Activated CD4-positive, alpha-beta T cell treated with anti-CD3 and anti-CD28 coated beads for 36 hours (primary cell): ENCODE results near the gene KDM3B. TPM values are rescaled to one million over a fixed set of nuclear protein-coding genes. Genes with fewer than 3 reads are reported as not detected.
A peak's percentile ranks its signal among the peaks of the same experiment; 100 is the strongest.

Source experiments
- ATAC-seq: fragments of 200-7000 bp; cut with Tn5 transposase; one replicate; pipeline ENCODE4 v1.10.0; 2021; ENCODE audit warnings: mild to moderate bottlenecking, moderate library complexity
- CTCF ChIA-PET: fragments of 350-600 bp; sonication (Branson Sonifier 250); formaldehyde crosslinking; loops from one replicate; lab custom pipeline; 2021; ENCODE audit warnings: antibody characterized with exemption; lab: Charles Lee
- POLR2A ChIA-PET: fragments of 350-600 bp; sonication (Branson Sonifier 250); formaldehyde crosslinking; loops from one replicate; lab custom pipeline; 2021; ENCODE audit warnings: antibody characterized with exemption, inconsistent platforms; lab: Charles Lee
- DNase-seq: peaks from one replicate; pipeline ENCODE4 v3.0.0-alpha.2; 2020
- H3K27ac Mint-ChIP-seq: one replicate; pipeline ENCODE4 v1.8.0; 2021; ENCODE audit warnings: mixed read lengths
- H3K27me3 Mint-ChIP-seq: one replicate; pipeline ENCODE4 v1.8.0; 2021; ENCODE audit warnings: mixed read lengths
- H3K36me3 Mint-ChIP-seq: one replicate; pipeline ENCODE4 v1.8.0; 2021; ENCODE audit warnings: low read depth, mixed read lengths
- H3K4me1 Mint-ChIP-seq: one replicate; pipeline ENCODE4 v1.8.0; 2021; ENCODE audit warnings: mixed read lengths
- H3K4me3 Mint-ChIP-seq: one replicate; pipeline ENCODE4 v1.8.0; 2021; ENCODE audit warnings: mild to moderate bottlenecking, moderate library complexity, mixed read lengths
- H3K9me3 Mint-ChIP-seq: one replicate; pipeline ENCODE4 v1.8.0; 2021; ENCODE audit warnings: low read depth, mixed read lengths
- intact Hi-C, 2 experiments: fragments of 100-400 bp; cut with DNase I in 1 of 2; cut with micrococcal nuclease in 1 of 2; formaldehyde crosslinking; loops; one replicate each; pipeline versions ENCODE4 v1.14.2 to v1.15.1; 2022 to 2024; cut with DNase I, micrococcal nuclease
- total RNA-seq, 2 experiments: library from RNA; stranded (reverse); gene quantifications; one replicate each; pipeline ENCODE4 v1.2.3, GENCODE V29; 2021

KDM3B gene
- total RNA-seq, 2 experiments from 2014 or later = 39.0 to 40.9 TPM

- no peaks in the 10 kb centered on the region for H3K36me3 Mint-ChIP-seq
- intact Hi-C loops = no loop called here
- POLR2A ChIA-PET = interaction anchor here (0.6 to 2.2 kb wide), 6 partner anchors 14 to 259 kb away, joined by 3 to 6 read pairs (median 4); partner anchors contain the start of genes EGR1 and ETF1
- DNase-seq = no peak
- ATAC-seq = no peak
- no peaks in the 10 kb centered on the region for H3K9me3 Mint-ChIP-seq
- CTCF ChIA-PET = interaction anchor here (0.6 to 5.1 kb wide), 19 partner anchors 10 to 786 kb away, joined by 3 to 62 read pairs (median 3); partner anchors contain the start of gene EGR1
- no peak overlapping the region for H3K27ac Mint-ChIP-seq
- no peak overlapping the region for H3K4me3 Mint-ChIP-seq
- no peaks in the 10 kb centered on the region for H3K27me3 Mint-ChIP-seq
- H3K4me1 Mint-ChIP-seq = peaks cover 5% of the 10 kb centered on the region
These were observed 96.3 kb downstream of the KDM3B start for GRCh38 chr5:138448481-138449398.

GRCh38 chr5:138449501-138450239 lies 97.2 kb downstream of the KDM3B start:
- ATAC-seq (peak; percentile 97), DNase-seq (peak; percentile 93)
- ChIA-PET POLR2A (interaction anchor here (0.7 to 2.2 kb wide), 3 partner anchors 15 to 93 kb away, joined by 3 to 6 read pairs (median 4); partner anchors contain the start of genes EGR1 and ETF1), CTCF (interaction anchor here (0.6 to 5.1 kb wide), 25 partner anchors 9 to 785 kb away, joined by 3 to 62 read pairs (median 3); partner anchors contain the start of genes EGR1 and KDM3B)
- peaks cover 5% of the 10 kb centered on the region for H3K4me1 Mint-ChIP-seq
- H3K36me3 Mint-ChIP-seq = no peaks in the 10 kb centered on the region
- H3K9me3 Mint-ChIP-seq = no peaks in the 10 kb centered on the region
- H3K27ac Mint-ChIP-seq = peak overlapping the region; percentile 47
- peak overlapping the region; percentile 23 for H3K4me3 Mint-ChIP-seq
- intact Hi-C loops = loop anchor here (1.0 kb wide), 3 partner anchors 10 to 54 kb away; no protein-coding TSS in a partner anchor
- H3K27me3 Mint-ChIP-seq = no peaks in the 10 kb centered on the region

DNA sequence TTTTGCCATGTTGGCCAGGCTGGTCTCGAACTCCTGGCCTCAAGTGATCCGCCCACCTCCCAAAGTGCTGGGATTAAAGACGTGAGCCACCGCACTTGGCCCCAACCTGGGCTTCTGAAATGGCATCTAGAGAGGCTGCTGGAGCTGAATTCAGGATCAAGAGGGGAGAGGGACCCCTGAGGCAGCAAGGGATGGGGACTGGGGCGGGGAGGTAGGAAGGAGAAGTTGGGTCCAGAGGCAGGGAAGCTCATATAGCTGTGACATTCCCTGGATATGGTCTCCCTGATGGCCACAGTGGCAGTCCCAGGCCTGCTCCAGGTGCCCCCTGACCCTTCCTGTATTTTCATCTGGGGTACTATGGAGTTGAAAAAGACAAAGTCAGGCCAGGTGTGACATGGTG lies 98.5 kb downstream of the KDM3B start:
- H3K27me3 Mint-ChIP-seq = no peaks in the 10 kb centered on the region
- POLR2A ChIA-PET = interaction anchor here (0.9 to 2.2 kb wide), 2 partner anchors 14 to 49 kb away, joined by 5 to 6 read pairs; partner anchors contain the start of gene EGR1
- no peak overlapping the region for H3K4me3 Mint-ChIP-seq
- H3K9me3 Mint-ChIP-seq = no peaks in the 10 kb centered on the region
- H3K4me1 Mint-ChIP-seq = peaks cover 5% of the 10 kb centered on the region
- H3K27ac Mint-ChIP-seq = no peak overlapping the region
- ATAC-seq (no peak), DNase-seq (no peak)
- intact Hi-C loops = loop anchor here (1.0 kb wide), 3 partner anchors 8 to 52 kb away; no protein-coding TSS in a partner anchor
- H3K36me3 Mint-ChIP-seq = no peaks in the 10 kb centered on the region
- CTCF ChIA-PET = interaction anchor here (0.7 to 5.1 kb wide), 6 partner anchors 15 to 1162 kb away, joined by 3 to 62 read pairs (median 4); no protein-coding TSS in a partner anchor

- Mint-ChIP-seq H3K4me1 (peaks cover 8% of the 10 kb centered on the region), H3K27ac (no peak overlapping the region), H3K36me3 (no peaks in the 10 kb centered on the region), H3K9me3 (no peaks in the 10 kb centered on the region), H3K27me3 (no peaks in the 10 kb centered on the region), H3K4me3 (no peak overlapping the region)
- CTCF ChIA-PET = interaction anchor here (1.4 to 5.1 kb wide), 2 partner anchors 12 to 51 kb away, joined by 3 to 62 read pairs; no protein-coding TSS in a partner anchor
- POLR2A ChIA-PET = interaction anchor here (0.6 kb wide), 1 partner anchor 267 kb away, joined by 4 read pairs; no protein-coding TSS in a partner anchor
- intact Hi-C loops = no loop called here
- ATAC-seq = no peak
- no peak for DNase-seq
These were observed 100.2 kb downstream of the KDM3B start for GRCh38 chr5:138452720-138453119.

DNA sequence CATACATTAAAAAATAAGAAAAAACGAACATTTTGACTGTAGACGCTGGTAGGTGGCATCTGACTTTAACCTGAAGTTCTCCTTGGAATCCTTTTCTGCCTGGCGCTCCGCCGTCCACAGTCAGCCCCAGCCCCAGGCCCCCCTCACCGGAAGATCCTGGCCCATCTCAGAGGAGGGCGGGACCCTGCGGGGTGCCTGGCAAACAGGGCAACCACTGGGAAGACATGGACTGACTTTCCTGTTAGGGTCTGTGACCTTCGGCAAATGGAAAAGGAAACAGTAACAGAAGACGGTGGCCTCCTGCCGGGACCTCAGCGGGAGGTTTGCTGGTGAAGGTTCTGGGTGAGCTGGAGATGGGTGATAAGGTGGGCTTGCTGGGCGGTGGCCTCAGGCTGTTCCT lies 101.1 kb downstream of the KDM3B start:
- H3K36me3 Mint-ChIP-seq = no peaks in the 10 kb centered on the region
- ChIA-PET POLR2A (no interaction called here), CTCF (no interaction called here)
- ATAC-seq = no peak
- no peak for DNase-seq
- H3K4me1 Mint-ChIP-seq = peaks cover 15% of the 10 kb centered on the region
- no peaks in the 10 kb centered on the region for H3K9me3 Mint-ChIP-seq
- intact Hi-C loops = no loop called here
- no peak overlapping the region for H3K4me3 Mint-ChIP-seq
- H3K27ac Mint-ChIP-seq = no peak overlapping the region
- H3K27me3 Mint-ChIP-seq = no peaks in the 10 kb centered on the region

GRCh38 chr5:138454121-138454520 lies 101.6 kb downstream of the KDM3B start:
- ChIA-PET CTCF (interaction anchor here (0.8 kb wide), 1 partner anchor 33 kb away, joined by 3 read pairs; no protein-coding TSS in a partner anchor), POLR2A (no interaction called here)
- Mint-ChIP-seq H3K9me3 (no peaks in the 10 kb centered on the region), H3K4me1 (peaks cover 20% of the 10 kb centered on the region), H3K27ac (no peak overlapping the region), H3K27me3 (no peaks in the 10 kb centered on the region), H3K36me3 (no peaks in the 10 kb centered on the region), H3K4me3 (no peak overlapping the region)
- DNase-seq (no peak), ATAC-seq (no peak)
- intact Hi-C loops = no loop called here

- ATAC-seq (no peak), DNase-seq (no peak)
- H3K4me1 Mint-ChIP-seq = peaks cover 28% of the 10 kb centered on the region
- no peaks in the 10 kb centered on the region for H3K36me3 Mint-ChIP-seq
- no peak overlapping the region for H3K27ac Mint-ChIP-seq
- H3K9me3 Mint-ChIP-seq = no peaks in the 10 kb centered on the region
- H3K27me3 Mint-ChIP-seq = no peaks in the 10 kb centered on the region
- intact Hi-C loops = no loop called here
- H3K4me3 Mint-ChIP-seq = no peak overlapping the region
- ChIA-PET POLR2A (interaction anchor here (0.6 kb wide), 1 partner anchor 89 kb away, joined by 3 read pairs; no protein-coding TSS in a partner anchor), CTCF (interaction anchor here (0.6 to 1.8 kb wide), 7 partner anchors 10 to 124 kb away, joined by 3 to 12 read pairs (median 3); partner anchors contain the start of gene EGR1)
These were observed 102.9 kb downstream of the KDM3B start for GRCh38 chr5:138455232-138455930.

DNA sequence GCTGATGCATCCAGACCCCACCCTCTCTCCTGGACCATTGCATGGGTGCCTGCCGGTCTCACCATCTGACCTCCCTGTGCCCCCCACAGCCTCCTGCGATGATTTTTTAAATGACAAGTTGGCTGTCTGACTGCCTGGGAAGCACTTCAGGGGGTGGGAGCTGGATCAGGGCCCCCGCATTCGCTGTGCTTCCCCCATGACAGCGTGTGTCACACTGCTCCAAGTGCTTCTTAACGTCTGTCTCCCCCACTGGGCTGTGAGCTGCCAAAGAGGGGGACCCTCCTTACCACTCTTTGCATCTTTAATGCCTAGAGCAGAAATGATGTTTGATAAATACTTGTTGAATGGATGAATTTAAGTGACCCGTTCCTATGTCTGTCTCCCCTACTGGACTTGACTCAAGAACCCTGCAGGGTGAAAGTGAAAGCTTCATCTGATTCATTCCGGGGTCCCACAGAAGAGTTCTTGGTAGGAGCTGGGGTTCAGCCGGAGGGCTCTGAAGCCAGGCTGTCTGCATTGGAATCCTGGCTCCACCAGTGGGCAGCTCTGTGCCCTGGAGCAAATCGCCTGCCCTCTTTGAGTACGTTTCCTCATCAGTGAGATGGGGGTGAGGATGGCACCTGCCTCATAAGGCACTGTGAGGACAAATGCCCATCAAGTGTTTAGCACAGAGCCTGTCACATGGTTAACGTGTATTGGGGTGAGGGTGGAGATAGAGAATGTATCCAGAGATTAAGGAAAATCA lies 105.2 kb downstream of the KDM3B start:
- ATAC-seq (no peak), DNase-seq (peak; percentile 26)
- CTCF ChIA-PET = interaction anchor here (0.5 to 2.2 kb wide), 6 partner anchors 8 to 683 kb away, joined by 3 to 8 read pairs (median 4); no protein-coding TSS in a partner anchor
- H3K4me3 Mint-ChIP-seq = peak overlapping the region; percentile 32
- POLR2A ChIA-PET = interaction anchor here (0.6 kb wide), 1 partner anchor 229 kb away, joined by 12 read pairs; no protein-coding TSS in a partner anchor
- H3K4me1 Mint-ChIP-seq = peaks cover 44% of the 10 kb centered on the region
- intact Hi-C loops = loop anchor here in 1 of 2 experiments (2.0 kb wide), 1 partner anchor 423 kb away; no protein-coding TSS in a partner anchor
- H3K9me3 Mint-ChIP-seq = no peaks in the 10 kb centered on the region
- H3K36me3 Mint-ChIP-seq = no peaks in the 10 kb centered on the region
- H3K27me3 Mint-ChIP-seq = no peaks in the 10 kb centered on the region
- peak overlapping the region; percentile 73 for H3K27ac Mint-ChIP-seq

DNA sequence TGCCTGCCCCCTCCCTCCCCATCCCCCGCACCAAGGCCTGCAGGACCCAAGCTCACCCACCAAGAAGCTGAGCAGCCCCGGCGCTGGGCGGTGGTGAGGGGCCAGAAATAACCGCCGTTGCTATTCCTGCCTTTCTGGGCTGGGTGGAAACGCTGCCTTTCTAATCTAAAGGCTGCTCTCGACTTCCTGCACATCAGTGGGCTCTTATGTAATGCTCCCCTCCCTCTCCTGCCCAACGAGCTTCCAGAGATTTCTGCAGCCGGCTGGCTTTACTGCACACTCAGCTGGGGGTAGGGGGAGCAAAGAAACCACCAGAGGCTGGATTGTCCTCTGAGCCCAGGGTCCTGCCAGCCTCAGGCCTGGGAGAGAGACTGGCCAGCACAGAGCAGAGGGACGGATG lies 105.9 kb downstream of the KDM3B start:
- Mint-ChIP-seq H3K27ac (peak overlapping the region; percentile 98), H3K9me3 (no peaks in the 10 kb centered on the region), H3K27me3 (no peaks in the 10 kb centered on the region), H3K36me3 (no peaks in the 10 kb centered on the region), H3K4me1 (peaks cover 46% of the 10 kb centered on the region), H3K4me3 (no peak overlapping the region)
- no peak for ATAC-seq
- ChIA-PET CTCF (interaction anchor here (0.5 to 2.2 kb wide), 5 partner anchors 9 to 483 kb away, joined by 3 to 8 read pairs (median 5); no protein-coding TSS in a partner anchor), POLR2A (no interaction called here)
- no peak for DNase-seq
- intact Hi-C loops = loop anchor here in 1 of 2 experiments (2.0 kb wide), 1 partner anchor 424 kb away; no protein-coding TSS in a partner anchor
